ENCODE results near the gene YY1.

GRCh38 chr14:100283984-100284881 is 45.3 kb downstream of the YY1 start:
- TF ChIP-seq CTCF (IDR thresholded peaks at IDR 0.05), result no peak
- no peak for TF ChIP-seq ZFX (IDR thresholded peaks at IDR 0.05; ENCODE audit: borderline replicate concordance)
